Inflammatory macrophage treated with lipopolysaccharide for 4 hours (primary cell): Measurements from ENCODE around the gene UTS2R.
A peak's percentile ranks its signal among the peaks of the same experiment; 100 is the strongest.

Source experiments
- DNase-seq: peaks from one replicate; pipeline ENCODE4 v3.0.0-alpha.2; 2020

The UTS2R gene

GRCh38 chr17:82371333-82372248 lies at the start of gene UTS2R:
TSS of gene UTS2R (plus strand) at chr17:82371765. CDS start at chr17:82374325, 2,560 bp downstream.
- DNase-seq = no peak

GRCh38 chr17:82321947-82322466 lies 49.6 kb upstream of the UTS2R start:
- no peak for DNase-seq

- DNase-seq = no peak
Measured at GRCh38 chr17:82322526-82323453, 48.8 kb upstream of the UTS2R start.

- DNase-seq = no peak
Measured at GRCh38 chr17:82323514-82324234, 47.9 kb upstream of the UTS2R start.

GRCh38 chr17:82324566-82325285 lies 46.8 kb upstream of the UTS2R start:
- DNase-seq = no peak

- DNase-seq = no peak
Measured at GRCh38 chr17:82325286-82326180, 46.0 kb upstream of the UTS2R start.

GRCh38 chr17:82327289-82327688 lies 44.3 kb upstream of the UTS2R start:
- no peak for DNase-seq

GRCh38 chr17:82327757-82328140 lies 43.8 kb upstream of the UTS2R start:
- no peak for DNase-seq

GRCh38 chr17:82328141-82328993 lies 43.2 kb upstream of the UTS2R start:
- DNase-seq = no peak

GRCh38 chr17:82328994-82329507 lies 42.5 kb upstream of the UTS2R start:
- no peak for DNase-seq

- no peak for DNase-seq
Measured at GRCh38 chr17:82329683-82330321, 41.8 kb upstream of the UTS2R start.

- DNase-seq = no peak
Measured at GRCh38 chr17:82330322-82331239, 41.0 kb upstream of the UTS2R start.

GRCh38 chr17:82331345-82331939 lies 40.1 kb upstream of the UTS2R start:
- DNase-seq = no peak

- DNase-seq = peak; percentile 81
Measured at GRCh38 chr17:82332669-82333278, 38.8 kb upstream of the UTS2R start.

- DNase-seq = peak; percentile 33
Measured at GRCh38 chr17:82333279-82334171, 38.0 kb upstream of the UTS2R start, which contains the start of gene SECTM1. TSS of gene SECTM1 (minus strand) at chr17:82333766. CDS start at chr17:82327240, 6,526 bp downstream.

GRCh38 chr17:82334204-82334621 lies 37.4 kb upstream of the UTS2R start:
- no peak for DNase-seq
